ENCODE data around the gene OR2V1.
"Not testable (repeated sequence)": the region's sequence is repeated elsewhere in the genome, so short reads cannot be mapped to it uniquely, and the experiment has no call there.

Gene OR2V1

DNA sequence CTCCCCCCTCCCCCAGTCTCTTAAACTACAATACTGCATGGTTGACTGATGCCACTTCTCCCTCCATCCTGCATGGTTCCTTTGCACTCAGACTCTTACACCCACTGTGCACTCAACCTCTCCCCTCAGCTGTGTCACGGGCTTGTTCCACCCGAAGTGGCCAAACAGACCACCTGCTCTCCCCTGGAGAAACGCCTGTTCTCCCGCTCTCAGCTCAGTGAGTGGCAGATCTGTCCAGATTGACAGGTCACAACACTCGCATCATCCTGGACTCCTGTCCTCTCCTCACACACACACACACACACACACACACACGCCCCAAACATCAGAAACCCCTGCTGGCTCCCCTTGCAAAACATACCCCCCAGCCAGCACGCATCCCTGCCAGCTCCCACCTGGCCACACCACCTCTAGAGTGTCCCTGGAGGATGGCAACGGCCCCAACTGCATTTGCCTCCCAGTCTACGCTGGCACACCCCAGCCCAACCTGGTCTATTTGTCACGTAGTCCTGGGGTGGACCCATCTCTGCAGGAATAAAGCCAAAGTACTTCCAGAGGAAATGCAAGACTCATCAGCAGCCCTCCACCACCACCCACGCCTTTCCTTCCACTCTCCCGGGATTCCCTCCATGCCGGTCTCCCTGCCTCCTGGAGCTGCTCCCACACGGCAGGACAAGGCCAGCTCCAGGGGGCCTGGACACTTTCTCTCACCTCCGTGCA is 2.9 kb downstream of the OR2V1 start:
- no peak for DNase-seq

DNA sequence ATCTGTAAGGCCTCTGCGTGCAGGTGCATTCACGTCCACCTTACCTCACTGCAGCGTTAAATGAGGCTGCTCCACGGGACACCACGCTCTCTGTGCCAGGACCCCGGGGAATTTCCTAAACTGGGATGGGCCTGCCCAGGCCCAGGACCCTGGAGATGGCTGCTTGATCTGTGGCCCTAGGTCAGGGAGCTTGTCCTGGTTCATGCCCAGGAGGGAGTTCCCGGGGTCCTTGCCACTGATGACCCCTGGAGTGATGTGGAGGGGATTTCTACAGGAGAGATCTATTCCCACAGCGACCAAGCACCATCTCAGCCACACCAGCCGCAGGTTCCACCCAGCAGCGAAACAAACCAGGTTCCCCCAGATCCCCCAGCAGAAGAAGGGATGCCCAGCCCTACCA is 3.5 kb downstream of the OR2V1 start:
- no peak for DNase-seq

- DNase-seq, result no peak
Observed at GRCh38 chr5:181126841-181127240, 4.1 kb downstream of the OR2V1 start.

GRCh38 chr5:181124526-181124925 is 6.4 kb downstream of the OR2V1 start:
- no peak for DNase-seq

DNA sequence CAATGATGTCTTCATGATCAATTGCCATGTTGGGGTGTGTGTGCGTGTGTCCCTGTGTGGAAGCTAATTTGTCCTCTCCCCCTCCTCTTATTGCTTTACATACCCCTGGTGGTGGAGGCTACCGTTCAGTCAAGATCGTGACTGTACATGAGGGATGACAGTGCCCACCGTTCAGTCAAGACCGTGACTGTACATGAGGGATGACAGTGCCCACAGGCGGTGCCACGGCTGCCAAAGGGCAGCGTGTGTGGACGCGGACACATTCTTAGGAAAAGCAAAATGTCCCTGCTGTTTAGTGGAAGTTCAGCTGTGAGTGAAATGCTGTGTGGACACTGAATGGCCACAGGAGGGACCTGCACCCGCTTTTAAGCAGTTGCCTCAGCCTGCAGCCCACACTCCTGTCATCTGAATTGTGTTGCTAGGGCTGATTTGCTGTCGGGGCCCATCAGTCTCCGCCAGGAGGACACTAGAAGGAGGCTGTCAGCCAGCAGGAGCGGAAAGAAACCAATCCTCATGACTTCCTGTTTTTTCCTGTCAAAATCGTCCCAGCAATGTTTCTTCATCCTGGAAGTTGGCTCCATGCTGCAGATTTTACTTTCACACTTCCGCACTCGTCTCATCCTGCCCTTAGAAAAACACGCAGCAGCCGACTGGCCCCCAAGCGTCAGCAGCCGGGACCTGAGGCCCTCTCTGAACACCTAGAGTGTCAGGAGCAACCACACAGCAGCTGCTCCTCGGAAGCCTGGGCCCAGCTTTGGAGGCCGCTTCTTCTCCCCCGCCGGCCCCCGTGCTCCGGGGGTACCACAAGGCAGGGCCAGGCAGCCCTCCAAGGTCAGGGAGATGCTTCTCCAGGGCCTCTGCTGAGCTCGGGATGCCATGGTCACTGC is 9.1 kb downstream of the OR2V1 start:
- no peak for DNase-seq

- DNase-seq, result no peak
Observed at GRCh38 chr5:181120761-181121160, 10.2 kb downstream of the OR2V1 start.

- DNase-seq, result no peak
Observed at GRCh38 chr5:181120306-181120705, 10.7 kb downstream of the OR2V1 start.

DNA sequence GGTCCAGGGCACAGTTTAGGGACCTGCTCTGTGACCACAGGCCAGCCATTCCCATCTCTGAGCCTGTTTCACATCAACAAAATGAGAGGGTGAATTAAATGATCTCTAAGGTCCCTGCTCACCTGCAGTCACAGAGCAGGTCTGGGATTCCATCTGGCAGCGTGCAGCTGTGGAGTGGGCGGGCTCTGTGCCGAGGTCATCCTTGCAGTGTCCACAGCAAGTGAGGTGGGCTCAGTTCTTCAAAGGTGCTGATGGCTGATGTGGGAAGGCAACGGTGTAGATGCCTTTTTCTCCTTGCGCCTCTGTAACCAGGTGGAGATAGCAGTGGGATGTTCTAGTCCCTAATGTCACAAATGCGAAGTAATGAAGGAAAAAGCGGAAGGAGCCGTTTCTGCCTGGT is 11.9 kb downstream of the OR2V1 start:
- DNase-seq, result no peak

GRCh38 chr5:181118369-181118768 is 12.6 kb downstream of the OR2V1 start:
- DNase-seq, result no peak

DNA sequence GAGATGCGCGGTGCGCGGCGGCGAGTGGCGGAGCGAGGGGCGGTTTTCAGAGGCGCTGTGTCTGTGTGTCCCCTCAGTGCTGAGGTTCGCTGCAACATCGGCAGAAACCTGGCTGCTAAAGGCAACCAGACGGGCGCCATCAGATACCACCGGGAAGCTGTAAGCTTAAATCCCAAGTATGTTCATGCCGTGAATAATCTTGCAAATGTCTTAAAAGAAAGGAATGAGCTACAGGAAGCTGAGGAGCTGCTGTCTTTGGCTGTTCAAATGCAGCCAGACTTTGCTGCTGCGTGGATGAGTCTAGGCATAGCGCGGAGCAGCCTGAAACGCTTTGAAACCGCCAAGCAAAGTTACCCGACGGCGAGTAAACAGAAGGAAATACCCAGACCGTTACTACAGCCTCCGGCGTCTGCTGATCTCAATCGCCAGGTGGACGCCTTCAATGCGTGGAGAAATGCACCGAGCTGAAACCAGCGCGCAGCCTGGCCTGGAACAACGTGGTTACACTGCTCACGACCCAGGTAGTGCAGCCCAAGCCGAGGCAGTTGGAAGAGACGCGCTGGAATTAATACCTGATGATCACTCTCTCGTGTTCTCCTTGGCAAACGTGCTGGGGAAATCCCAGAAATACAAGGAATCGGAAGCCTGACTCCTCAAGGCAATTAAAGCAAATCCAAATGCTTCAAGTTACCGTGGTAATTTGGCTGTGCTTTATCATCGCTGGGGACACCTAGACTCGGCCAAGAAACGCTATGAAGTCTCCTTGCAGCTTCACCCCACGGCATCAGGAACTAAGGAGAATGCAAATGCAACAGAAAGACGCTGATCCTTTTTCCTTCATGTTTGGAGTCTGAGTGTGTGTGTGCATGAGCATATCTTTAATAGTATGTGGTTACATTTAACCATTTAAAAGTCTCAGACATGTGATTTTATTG is 15.9 kb downstream of the OR2V1 start:
- no peak for DNase-seq

DNA sequence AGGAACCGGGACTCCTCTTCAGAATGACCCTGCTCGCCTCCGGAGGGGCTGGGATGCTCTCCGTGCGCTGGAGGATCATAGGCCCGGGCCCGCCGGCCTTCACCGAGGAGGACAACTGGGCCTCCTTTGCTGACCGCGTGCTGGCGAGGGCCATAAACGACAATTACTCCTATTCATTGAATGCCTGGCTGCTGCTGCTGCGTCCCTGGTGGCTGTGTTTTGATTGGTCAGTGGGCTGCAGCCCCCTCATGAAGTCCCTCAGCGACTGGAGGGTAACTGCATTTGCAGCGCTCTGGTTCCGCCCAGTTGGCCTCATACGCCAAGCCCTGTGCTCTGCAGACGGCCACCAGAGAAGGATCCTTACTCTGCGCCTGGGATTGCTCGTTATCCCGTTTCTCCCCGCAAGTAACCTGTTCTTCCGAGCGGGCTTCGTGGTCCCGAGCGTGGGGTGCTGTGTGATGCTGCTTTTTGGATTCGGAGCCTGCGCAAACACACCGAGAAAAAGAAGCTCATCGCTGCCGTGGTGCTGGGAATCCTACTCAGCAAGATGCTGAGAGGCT is 16.6 kb downstream of the OR2V1 start:
- no peak for DNase-seq

DNA sequence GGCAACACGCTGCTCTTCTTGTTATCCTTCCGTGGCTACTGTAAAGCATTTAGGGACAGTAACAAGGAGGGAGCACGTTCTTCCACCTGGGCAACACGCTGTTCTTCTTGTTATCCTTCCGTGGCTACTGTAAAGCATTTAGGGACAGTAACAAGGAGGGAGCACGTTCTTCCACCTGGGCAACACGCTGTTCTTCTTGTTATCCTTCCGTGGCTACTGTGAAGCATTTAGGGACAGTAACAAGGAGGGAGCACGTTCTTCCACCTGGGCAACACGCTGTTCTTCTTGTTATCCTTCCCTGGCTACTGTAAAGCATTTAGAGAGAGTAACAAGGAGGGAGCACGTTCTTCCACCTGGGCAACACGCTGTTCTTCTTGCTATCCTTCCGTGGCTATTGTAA is 17.4 kb downstream of the OR2V1 start:
- not testable (repeated sequence) for DNase-seq

DNA sequence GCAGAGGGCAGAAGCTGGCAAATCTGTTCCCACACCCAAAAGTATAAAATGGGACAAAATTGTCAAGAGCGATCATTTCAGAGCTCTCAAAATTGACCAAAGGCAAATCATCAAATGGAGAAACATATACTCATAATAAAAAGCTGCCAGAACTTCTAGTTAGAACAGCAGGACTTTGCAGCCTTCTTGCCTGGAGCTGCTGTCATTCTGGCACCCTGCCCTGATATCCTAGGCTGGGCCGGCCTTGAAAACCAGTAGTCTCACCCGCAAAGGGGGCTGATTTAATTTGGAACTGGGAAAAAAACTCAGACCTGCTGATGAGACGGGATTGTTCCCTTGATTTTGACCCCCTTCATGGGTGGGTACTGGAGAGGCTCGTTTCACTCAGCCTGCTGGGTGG is 18.5 kb downstream of the OR2V1 start:
- DNase-seq, result no peak

DNA sequence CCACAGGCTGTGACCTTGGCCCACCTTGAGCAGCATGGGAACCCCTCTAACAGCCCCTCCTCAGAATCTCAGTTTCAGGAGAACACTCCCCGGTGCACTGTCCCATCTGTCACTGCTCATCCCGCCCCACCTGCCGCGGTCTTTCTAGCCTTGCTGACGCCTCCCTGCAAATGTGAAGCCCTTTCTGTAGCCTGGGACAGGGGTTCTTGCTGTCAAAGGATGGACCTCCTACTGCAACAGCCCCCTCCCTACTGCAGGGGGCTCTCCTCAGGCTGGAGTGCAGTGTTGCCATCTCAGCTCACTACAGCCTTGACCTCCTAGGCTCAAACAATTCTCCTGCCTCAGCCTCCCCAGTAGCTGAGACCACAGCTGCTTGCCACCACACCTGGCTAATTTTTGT is 20.0 kb downstream of the OR2V1 start:
- DNase-seq, result no peak

DNA sequence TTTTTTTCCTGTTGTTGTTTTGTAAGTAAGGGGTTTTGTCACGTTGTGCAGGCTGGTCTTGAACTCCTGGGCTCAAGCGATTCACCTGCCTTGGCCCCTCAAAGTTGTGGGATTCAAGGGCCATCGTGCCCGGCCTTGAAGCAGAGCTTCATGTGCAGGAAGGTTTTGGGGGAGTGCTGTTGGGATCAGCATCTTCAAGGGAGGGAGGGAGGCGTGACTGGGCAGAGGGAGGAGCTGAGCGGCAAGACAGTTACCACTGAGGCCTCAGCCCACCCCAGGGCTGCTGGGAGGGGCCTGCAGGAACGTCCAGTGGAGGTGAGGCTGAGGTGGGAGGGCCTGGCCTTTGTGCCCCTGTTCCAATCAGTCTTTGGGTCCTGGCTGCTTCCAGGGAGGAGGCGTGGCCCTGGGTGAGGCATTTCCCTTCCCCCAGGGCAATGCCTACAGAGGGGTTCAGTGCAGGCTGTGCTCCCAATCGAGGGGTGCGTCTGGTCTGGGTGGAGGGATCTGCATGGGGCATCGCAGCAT is 21.4 kb downstream of the OR2V1 start:
- no peak for DNase-seq

DNA sequence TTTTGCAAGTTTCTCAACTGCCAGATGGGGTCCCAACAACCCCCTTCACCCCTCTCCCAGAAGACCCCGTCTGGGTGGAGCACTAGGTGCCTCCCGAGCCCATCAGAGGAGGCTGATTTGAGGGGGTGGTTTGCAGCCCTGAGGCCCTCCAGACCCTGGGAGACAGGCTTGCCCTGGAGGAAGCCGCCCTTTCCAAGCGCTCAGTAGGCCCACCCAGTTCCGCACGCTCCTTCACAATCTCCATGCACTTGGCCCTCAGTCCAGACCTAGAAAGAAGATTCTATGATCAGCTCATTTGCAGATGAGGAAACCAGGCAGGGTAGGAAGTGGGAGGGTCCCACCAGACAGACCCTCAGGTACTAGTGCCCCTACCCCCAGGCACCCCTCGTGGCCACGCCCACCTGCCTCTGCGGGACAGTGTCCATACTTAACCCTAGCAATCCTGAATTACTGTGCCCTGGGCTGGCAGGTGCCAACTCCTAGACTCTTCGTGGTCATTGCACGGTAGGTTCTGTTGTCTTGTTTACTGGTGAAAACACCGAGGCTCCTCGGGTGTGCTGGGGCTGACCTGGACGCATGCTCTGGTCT is 22.3 kb downstream of the OR2V1 start:
- no peak for DNase-seq

DNA sequence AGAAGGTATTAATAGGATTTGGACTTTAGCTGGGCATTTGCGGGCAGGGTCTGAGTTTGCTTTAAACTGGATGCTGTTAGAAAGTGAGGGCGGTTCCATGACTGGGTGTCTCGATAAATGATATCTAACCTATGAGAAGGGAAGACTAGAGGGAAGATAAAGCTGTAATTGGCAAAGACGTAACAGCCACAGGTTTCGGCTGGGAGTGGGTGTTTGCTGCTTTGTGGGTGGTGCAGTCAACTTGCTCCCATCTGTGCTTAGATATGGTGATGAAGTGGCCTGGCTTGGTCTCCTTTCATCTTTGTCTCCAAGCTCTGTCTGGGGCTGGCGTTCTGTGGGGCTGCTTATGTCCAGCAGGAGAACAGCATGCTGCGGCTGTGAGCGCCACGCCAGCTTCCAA is 23.3 kb downstream of the OR2V1 start:
- no peak for DNase-seq

DNA sequence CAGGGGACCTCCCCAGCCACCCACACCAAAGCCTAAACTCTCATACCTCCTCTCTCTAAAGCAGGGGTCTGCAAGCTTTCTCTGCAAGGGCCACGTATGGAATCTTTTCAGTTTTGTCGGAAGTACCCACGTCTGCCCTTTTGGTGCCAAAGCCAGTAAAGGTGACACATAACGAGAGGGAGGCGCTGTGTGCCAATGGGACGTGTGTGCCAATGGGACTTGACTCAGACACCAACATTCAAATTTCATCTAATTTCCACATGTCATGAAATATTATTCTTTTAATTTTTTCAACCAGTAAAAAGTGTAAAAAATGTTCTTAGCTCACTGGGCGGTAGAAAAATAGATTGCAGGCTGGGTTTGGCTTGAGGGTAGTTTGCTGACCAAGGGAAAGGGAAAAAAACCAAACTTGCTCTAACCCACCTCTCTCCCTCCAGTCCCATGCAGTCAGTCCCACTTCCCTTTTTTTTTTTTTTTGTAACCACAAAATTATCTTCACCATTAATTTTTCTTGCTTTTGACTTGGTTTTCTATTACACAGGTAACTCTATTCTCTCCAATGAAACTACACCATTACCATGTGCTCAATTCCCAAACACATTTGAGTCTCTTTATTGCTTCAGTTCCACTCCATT is 25.5 kb downstream of the OR2V1 start:
- DNase-seq, result no peak

DNA sequence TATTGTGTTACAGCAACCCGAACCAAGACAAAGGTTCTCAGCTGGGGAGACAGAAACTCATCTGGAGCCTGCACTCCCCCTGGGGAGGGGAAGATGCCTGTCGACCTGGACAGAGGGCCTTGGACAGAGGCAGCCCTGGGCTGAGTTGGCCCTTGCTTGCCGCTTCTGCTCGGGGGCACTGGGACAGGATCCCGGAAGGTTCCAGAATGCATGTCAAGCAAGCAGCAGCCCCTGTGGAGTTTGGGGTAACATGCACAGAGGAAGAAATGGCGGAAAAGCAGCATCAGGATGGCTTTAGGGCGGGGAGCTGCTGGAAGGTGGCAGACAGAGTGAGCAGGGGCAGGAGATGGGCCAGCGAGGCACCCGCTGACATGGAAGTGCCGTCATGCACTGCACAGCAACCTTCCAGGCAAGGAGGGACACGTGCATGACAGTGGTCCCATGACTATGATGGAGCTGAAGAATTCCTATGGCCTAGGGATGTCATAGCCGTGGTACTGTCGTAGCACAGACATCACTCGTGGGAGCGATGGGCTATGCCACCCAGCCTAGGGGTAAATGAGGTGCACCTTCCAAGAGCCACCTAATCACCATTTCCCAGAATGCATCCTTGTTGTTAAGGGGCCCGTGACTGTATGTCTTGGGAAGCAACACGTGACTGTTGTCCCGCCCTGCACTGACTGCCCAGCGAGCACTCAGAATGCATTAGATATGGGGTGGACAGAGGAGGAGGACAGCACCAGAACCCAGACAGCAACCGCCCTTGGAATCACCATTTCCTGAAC is 26.2 kb downstream of the OR2V1 start:
- DNase-seq, result not testable (repeated sequence)

GRCh38 chr5:181104259-181104568 is 26.8 kb downstream of the OR2V1 start:
- DNase-seq, result not testable (repeated sequence)

All from CD4-positive, alpha-beta T cell treated with Interleukin-4 for 1 hour (primary cell).